OCI-LY1 (cell line): Measurements from ENCODE around the gene FKBP15.

Source experiments
- EZH2 ChIP-seq: fragments of 200-600 bp; sonication (generic), shearing (Covaris generic); IDR thresholded peaks from 2 replicates; pipeline ENCODE4 v1.8.0; 2017; ENCODE audit warnings: borderline replicate concordance, mixed run types, mild to moderate bottlenecking, antibody characterized with exemption, low read length, moderate library complexity, mixed read lengths
- TF ChIP-seq, protein P1 (sequence below): fragments of 200-600 bp; sonication (generic), shearing (Covaris generic); IDR thresholded peaks from 2 replicates; pipeline ENCODE4 v1.5.1; 2017; ENCODE audit warnings: mild to moderate bottlenecking, antibody characterized with exemption, low read length, moderate library complexity, mixed read lengths

- TF ChIP-seq, protein P1, sequence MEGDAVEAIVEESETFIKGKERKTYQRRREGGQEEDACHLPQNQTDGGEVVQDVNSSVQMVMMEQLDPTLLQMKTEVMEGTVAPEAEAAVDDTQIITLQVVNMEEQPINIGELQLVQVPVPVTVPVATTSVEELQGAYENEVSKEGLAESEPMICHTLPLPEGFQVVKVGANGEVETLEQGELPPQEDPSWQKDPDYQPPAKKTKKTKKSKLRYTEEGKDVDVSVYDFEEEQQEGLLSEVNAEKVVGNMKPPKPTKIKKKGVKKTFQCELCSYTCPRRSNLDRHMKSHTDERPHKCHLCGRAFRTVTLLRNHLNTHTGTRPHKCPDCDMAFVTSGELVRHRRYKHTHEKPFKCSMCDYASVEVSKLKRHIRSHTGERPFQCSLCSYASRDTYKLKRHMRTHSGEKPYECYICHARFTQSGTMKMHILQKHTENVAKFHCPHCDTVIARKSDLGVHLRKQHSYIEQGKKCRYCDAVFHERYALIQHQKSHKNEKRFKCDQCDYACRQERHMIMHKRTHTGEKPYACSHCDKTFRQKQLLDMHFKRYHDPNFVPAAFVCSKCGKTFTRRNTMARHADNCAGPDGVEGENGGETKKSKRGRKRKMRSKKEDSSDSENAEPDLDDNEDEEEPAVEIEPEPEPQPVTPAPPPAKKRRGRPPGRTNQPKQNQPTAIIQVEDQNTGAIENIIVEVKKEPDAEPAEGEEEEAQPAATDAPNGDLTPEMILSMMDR = no peak
- TF ChIP-seq EZH2 = no peak
Observed at GRCh38 chr9:113155911-113156588, 65.0 kb downstream of the FKBP15 start.
